ENCODE measurements around the gene GOLGA7B. TPM values are rescaled to one million over a fixed set of nuclear protein-coding genes. Genes with fewer than 3 reads are reported as not detected.

Gene GOLGA7B
- total RNA-seq, 4 donors from 2014 or later = 12.0 to 27.9 (median 19.4) TPM

GRCh38 chr10:97823734-97824133 is 25.9 kb upstream of the GOLGA7B start:
- Histone ChIP-seq H3K27me3 (peaks cover 6% of the 10 kb centered on the region), H3K4me3 (no peak overlapping the region), H3K36me3 (no peaks in the 10 kb centered on the region), H3K9me3 (no peaks in the 10 kb centered on the region), H3K27ac (no peak overlapping the region), H3K4me1 (peaks cover 9% of the 10 kb centered on the region)
- 79% methylated on average over 10 of the region's 12 CpGs for WGBS
- no peak for DNase-seq (ENCODE audit: low spot score in 2 of 2)
- TF ChIP-seq EP300 (IDR thresholded peaks at IDR 0.05) = no peak
- no peak for TF ChIP-seq POLR2A (IDR thresholded peaks at IDR 0.05)
- TF ChIP-seq CTCF (IDR thresholded peaks at IDR 0.05) = no peak
- TF ChIP-seq POLR2AphosphoS5 (IDR thresholded peaks at IDR 0.05) = no peak

GRCh38 chr10:97825020-97825760 is 24.5 kb upstream of the GOLGA7B start:
- H3K36me3 ChIP-seq = no peaks in the 10 kb centered on the region
- H3K9me3 ChIP-seq = no peaks in the 10 kb centered on the region
- no peak for TF ChIP-seq CTCF (IDR thresholded peaks at IDR 0.05)
- no peak for TF ChIP-seq POLR2AphosphoS5 (IDR thresholded peaks at IDR 0.05)
- no peak for TF ChIP-seq EP300 (IDR thresholded peaks at IDR 0.05)
- TF ChIP-seq POLR2A (IDR thresholded peaks at IDR 0.05) = no peak
- no peak for DNase-seq (ENCODE audit: low spot score in 2 of 2)
- peaks cover 9% of the 10 kb centered on the region for H3K4me1 ChIP-seq
- H3K27ac ChIP-seq = no peak overlapping the region
- H3K27me3 ChIP-seq = peaks cover 6% of the 10 kb centered on the region
- WGBS = 76% methylated on average over 12 of the region's 12 CpGs
- H3K4me3 ChIP-seq = no peak overlapping the region

- 35% methylated on average over 1 of the region's 1 CpG for WGBS
- no peak overlapping the region for H3K4me3 ChIP-seq
- peaks cover under 1% of the 10 kb centered on the region for H3K27me3 ChIP-seq
- peaks cover 2% of the 10 kb centered on the region for H3K4me1 ChIP-seq
- DNase-seq (ENCODE audit: low spot score in 2 of 2) = no peak
- no peaks in the 10 kb centered on the region for H3K36me3 ChIP-seq
- TF ChIP-seq POLR2AphosphoS5 (IDR thresholded peaks at IDR 0.05) = no peak
- TF ChIP-seq EP300 (IDR thresholded peaks at IDR 0.05) = no peak
- no peak for TF ChIP-seq CTCF (IDR thresholded peaks at IDR 0.05)
- no peak for TF ChIP-seq POLR2A (IDR thresholded peaks at IDR 0.05)
- H3K27ac ChIP-seq = no peak overlapping the region
- no peaks in the 10 kb centered on the region for H3K9me3 ChIP-seq
Measured at GRCh38 chr10:97826892-97827291, 22.8 kb upstream of the GOLGA7B start.

- Histone ChIP-seq H3K27ac (no peak overlapping the region), H3K9me3 (no peaks in the 10 kb centered on the region), H3K36me3 (no peaks in the 10 kb centered on the region), H3K4me3 (no peak overlapping the region), H3K27me3 (no peaks in the 10 kb centered on the region), H3K4me1 (no peaks in the 10 kb centered on the region)
- WGBS = 20% methylated on average over 10 of the region's 10 CpGs
- TF ChIP-seq CTCF (IDR thresholded peaks at IDR 0.05) (no peak), POLR2AphosphoS5 (IDR thresholded peaks at IDR 0.05) (no peak), POLR2A (IDR thresholded peaks at IDR 0.05) (no peak)
- no peak for DNase-seq (ENCODE audit: low spot score in 2 of 2)
Measured at GRCh38 chr10:97827702-97828291, 21.8 kb upstream of the GOLGA7B start.

- H3K36me3 ChIP-seq = no peaks in the 10 kb centered on the region
- H3K27me3 ChIP-seq = no peaks in the 10 kb centered on the region
- no peaks in the 10 kb centered on the region for H3K4me1 ChIP-seq
- H3K9me3 ChIP-seq = no peaks in the 10 kb centered on the region
- 50% methylated on average over 1 of the region's 2 CpGs for WGBS
- TF ChIP-seq CTCF (IDR thresholded peaks at IDR 0.05) (no peak), POLR2AphosphoS5 (IDR thresholded peaks at IDR 0.05) (no peak), POLR2A (IDR thresholded peaks at IDR 0.05) (no peak), EP300 (IDR thresholded peaks at IDR 0.05) (no peak)
- DNase-seq (ENCODE audit: low spot score in 2 of 2) = no peak
- no peak overlapping the region for H3K27ac ChIP-seq
- no peak overlapping the region for H3K4me3 ChIP-seq
Measured at GRCh38 chr10:97828721-97829120, 20.9 kb upstream of the GOLGA7B start.
